ENCODE measurements around the gene ANKRD55. TPM values are rescaled to one million over a fixed set of nuclear protein-coding genes. Genes with fewer than 3 reads are reported as not detected.
A peak's percentile ranks its signal among the peaks of the same experiment; 100 is the strongest.

The ANKRD55 gene
- total RNA-seq, 2 donors from 2014 or later, result not detected

GRCh38 chr5:56075361-56075760, 157.8 kb downstream of the ANKRD55 start:
- no peak for ATAC-seq (ENCODE audit: insufficient number of reproducible peaks, low FRiP score, low read depth)
- H3K4me1 ChIP-seq (ENCODE audit: control insufficient read depth in 1 of 2, low read depth in 2 of 2), result peaks cover 17 to 18% of the 10 kb centered on the region in 2 donors
- H3K4me3 ChIP-seq, result no peak overlapping the region
- H3K27me3 ChIP-seq (replicated peaks; ENCODE audit: insufficient read depth), result no peaks in the 10 kb centered on the region
- no peaks in the 10 kb centered on the region for H3K9me3 ChIP-seq
- H3K27ac ChIP-seq, result no peak overlapping the region
- no peaks in the 10 kb centered on the region for H3K36me3 ChIP-seq
- TF ChIP-seq CTCF (IDR thresholded peaks at IDR 0.05), result no peak
- DNase-seq (ENCODE audit: low spot score), result no peak

DNA sequence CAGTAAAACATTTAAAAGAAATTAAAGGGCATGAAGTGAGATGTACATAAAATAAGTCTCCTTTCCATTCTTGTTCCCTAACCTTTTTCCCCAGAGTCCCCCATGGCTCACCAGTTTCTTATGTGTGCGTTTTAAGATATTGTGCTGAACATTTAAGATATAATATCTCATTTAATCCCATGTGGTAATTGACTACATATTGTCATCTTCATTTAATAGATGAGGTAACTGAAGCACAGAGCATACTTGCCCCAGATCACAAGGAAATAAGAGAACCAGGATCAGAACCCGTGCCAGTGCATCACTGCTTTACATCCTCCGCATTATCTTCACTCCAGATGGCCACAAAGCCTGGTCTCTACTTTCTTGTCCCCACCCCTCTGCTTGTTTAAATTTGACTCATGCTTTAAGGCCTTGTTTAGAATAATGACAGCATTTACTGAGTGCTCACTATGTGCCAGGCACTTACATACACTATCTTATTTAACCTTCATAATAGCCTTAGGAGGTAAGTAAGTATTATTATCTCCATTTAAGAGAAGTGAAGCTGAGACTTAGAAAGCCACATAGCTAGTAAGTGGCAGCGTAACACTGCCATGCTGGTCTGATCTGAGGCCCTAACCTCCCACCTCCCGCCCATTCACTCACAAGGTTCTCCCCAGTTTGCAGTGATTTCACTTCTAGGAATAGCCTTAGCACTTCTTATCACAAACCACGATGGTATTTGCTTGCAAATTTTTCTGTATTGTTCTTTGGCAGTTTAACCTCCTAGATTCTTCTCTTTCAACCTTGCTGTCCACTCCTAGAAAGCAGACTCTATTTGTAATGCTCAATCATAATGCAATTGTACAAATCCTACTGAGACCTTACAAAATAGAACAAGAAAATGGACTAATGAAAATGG, 160.0 kb downstream of the ANKRD55 start:
- no peaks in the 10 kb centered on the region for H3K36me3 ChIP-seq
- no peak for TF ChIP-seq CTCF (IDR thresholded peaks at IDR 0.05)
- DNase-seq (ENCODE audit: low spot score), result no peak
- no peak overlapping the region for H3K27ac ChIP-seq
- peaks cover 21 to 28% of the 10 kb centered on the region in 2 donors for H3K4me1 ChIP-seq (ENCODE audit: control insufficient read depth in 1 of 2, low read depth in 2 of 2)
- no peaks in the 10 kb centered on the region for H3K27me3 ChIP-seq (replicated peaks; ENCODE audit: insufficient read depth)
- H3K9me3 ChIP-seq, result no peaks in the 10 kb centered on the region
- no peak overlapping the region for H3K4me3 ChIP-seq
- no peak for ATAC-seq (ENCODE audit: insufficient number of reproducible peaks, low FRiP score, low read depth)

- DNase-seq (ENCODE audit: low spot score), result no peak
- no peak for ATAC-seq (ENCODE audit: insufficient number of reproducible peaks, low FRiP score, low read depth)
- Histone ChIP-seq H3K4me3 (peak overlapping the region; percentile 48), H3K27ac (peak overlapping the region; percentile 29 to 58), H3K4me1 (ENCODE audit: control insufficient read depth in 1 of 2, low read depth in 2 of 2) (peaks cover 21 to 28% of the 10 kb centered on the region in 2 donors), H3K36me3 (no peaks in the 10 kb centered on the region), H3K27me3 (replicated peaks; ENCODE audit: insufficient read depth) (no peaks in the 10 kb centered on the region), H3K9me3 (no peaks in the 10 kb centered on the region)
- TF ChIP-seq CTCF (IDR thresholded peaks at IDR 0.05), result no peak
These were observed 161.7 kb downstream of the ANKRD55 start for GRCh38 chr5:56071470-56071869.

DNA sequence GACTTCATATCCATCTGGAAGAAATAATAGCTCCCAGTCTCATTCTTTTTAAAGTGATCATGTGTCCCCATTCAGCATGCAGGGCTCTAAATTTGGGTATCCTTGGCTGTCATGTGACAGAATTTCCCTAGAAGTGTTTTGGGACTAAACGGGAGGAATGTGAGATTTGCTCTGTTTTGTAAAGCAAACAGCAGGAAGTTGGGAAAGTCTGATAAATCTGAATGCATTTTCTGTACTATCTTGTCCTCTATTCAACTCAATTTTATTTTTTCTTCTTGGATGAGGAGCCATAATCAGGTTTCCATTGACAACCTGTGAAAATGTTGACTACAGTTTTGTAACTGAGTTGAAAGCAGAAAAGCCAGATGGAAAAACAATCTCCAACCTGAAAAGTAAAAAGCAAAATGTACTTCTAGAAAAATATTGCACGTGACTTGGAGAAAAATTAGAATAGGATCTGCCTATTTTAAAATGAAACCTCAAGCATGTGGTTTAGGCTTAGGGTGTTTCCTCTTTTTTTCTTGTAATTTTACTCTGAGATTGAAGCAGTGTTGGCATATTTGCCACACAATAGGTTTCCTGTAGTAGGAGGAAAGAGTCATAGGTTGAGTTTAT, 162.2 kb downstream of the ANKRD55 start:
- H3K4me3 ChIP-seq, result peak overlapping the region; percentile 48
- ATAC-seq (ENCODE audit: insufficient number of reproducible peaks, low FRiP score, low read depth), result no peak

More for the DNA sequence above, 162.2 kb downstream of the ANKRD55 start:
- TF ChIP-seq CTCF (IDR thresholded peaks at IDR 0.05), result no peak
- H3K27me3 ChIP-seq (replicated peaks; ENCODE audit: insufficient read depth), result no peaks in the 10 kb centered on the region
- no peak for DNase-seq (ENCODE audit: low spot score)
- peaks cover 21 to 28% of the 10 kb centered on the region in 2 donors for H3K4me1 ChIP-seq (ENCODE audit: control insufficient read depth in 1 of 2, low read depth in 2 of 2)
- no peaks in the 10 kb centered on the region for H3K36me3 ChIP-seq
- H3K27ac ChIP-seq, result peak overlapping the region; percentile 29 to 58
- no peaks in the 10 kb centered on the region for H3K9me3 ChIP-seq

All from thoracic aorta (tissue), 2 donors.